GM12892 (cell line): ENCODE results near the gene ETV3.

Experiments used
- DNase-seq: peaks from one replicate; pipeline ENCODE4 v3.0.0; 2011; ENCODE audit not compliant: insufficient read length
- FAIRE-seq: peaks from 2 replicates; lab custom pipeline; 2011; peaks lifted over from hg19 to GRCh38; lab: Jason Lieb, UNC
- POLR2A ChIP-seq: IDR thresholded peaks from 2 replicates; pipeline ENCODE4 v1.6.1; 2011; ENCODE audit warnings: low read depth, low read length, control low read depth
- POLR2AphosphoS5 ChIP-seq: IDR thresholded peaks from 2 replicates; pipeline ENCODE4 v1.6.1; 2011; ENCODE audit warnings: low read depth, low read length, control low read depth
- TAF1 ChIP-seq: IDR thresholded peaks from 2 replicates; pipeline ENCODE4 v1.6.1; 2011; ENCODE audit warnings: low read depth, mild to moderate bottlenecking, control low read depth, low read length, borderline replicate concordance

The ETV3 gene

DNA sequence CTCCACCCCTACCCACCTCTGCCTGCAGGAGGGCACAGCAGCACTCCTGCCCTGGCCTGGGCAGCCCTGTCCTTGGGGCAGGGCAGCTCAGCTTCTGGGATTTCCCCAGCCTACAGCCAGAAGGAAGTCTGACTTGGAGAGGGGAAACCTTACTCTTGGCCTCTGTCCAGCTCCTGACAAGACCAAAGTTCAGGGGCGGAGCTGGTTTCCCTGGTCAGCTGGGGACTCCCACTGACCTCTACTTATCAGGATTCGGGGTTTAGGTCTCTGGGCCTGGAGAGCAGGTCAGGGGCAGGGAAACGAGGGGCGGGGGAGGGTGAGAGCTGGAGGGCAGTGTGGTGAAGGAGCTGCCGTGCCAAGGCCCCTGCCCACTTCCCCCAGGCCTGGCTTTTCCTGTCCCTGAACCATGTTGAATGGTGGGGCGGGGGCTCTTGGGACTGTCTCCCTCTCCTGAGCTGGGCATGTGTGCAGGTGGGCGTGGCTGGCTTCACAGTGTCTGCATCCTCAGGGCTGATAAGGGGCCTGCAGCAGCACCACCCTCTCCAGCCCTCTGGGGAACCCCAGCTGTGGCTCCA is 16.8 kb upstream of the ETV3 start:
- DNase-seq (no peak), FAIRE-seq (no peak)
- TF ChIP-seq TAF1 (no peak), POLR2AphosphoS5 (no peak), POLR2A (no peak)

DNA sequence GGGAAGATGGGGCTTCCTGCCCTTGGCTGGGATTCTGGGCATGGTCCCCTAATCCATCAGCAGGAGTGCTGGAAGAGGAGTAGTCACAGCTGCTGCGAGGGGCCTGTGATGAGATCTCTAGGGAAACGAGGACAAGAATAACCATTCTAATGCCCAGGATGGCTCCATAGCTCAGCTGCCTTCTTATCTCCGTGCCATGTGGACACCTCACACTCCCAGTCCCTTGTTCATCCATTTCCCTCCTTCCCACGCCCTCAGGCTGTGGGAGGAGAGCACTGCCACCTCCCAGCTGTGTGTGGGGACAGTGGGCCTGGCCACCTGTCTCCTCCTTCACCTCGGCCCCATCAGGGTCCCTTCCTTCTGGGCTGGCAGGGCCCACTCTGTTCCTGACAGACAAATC is 16.1 kb upstream of the ETV3 start:
- FAIRE-seq: no peak
- no peak for DNase-seq
- TF ChIP-seq POLR2AphosphoS5 (no peak), POLR2A (no peak), TAF1 (no peak)

DNA sequence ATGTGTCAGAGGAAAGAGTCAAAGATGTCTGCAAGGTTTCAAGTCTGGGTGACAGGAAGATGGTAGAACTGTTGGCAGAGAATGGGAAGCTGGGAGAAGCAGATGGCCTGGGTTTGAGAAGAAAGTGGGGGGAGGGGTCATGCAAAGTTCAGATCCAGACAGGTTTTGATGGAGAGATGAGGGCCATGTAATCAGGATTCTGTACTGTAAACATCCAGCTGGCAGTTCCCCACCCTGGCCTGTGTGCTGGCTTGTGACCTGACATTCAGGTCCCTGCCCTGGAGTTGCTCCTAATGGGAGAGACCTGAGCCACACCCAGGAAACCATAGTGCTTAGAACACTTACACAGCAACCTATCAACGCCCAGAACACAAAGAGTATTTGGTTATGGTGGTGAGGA is 15.6 kb upstream of the ETV3 start:
- FAIRE-seq (no peak), DNase-seq (no peak)
- TF ChIP-seq POLR2AphosphoS5: no peak

DNA sequence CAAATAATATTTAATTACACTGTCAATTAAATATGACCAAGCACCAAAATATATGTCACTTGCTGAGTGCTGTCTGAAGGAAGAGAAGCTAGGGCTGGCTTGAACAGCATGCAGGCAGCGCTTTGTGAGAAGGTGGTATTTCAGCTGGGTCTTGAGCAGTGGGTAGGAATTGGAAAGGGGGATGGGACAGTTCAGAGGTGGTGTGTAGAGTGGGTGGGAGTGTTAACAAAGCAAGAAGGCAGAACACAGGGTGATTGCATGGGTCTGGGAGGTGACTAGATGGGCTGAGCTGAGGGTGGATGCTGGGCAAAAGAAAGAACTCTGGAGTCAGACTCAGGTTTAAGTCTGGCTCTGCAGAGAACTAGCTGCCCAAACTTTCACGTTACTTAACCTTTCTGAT is 14.3 kb upstream of the ETV3 start:
- no peak for FAIRE-seq
- DNase-seq: no peak

DNA sequence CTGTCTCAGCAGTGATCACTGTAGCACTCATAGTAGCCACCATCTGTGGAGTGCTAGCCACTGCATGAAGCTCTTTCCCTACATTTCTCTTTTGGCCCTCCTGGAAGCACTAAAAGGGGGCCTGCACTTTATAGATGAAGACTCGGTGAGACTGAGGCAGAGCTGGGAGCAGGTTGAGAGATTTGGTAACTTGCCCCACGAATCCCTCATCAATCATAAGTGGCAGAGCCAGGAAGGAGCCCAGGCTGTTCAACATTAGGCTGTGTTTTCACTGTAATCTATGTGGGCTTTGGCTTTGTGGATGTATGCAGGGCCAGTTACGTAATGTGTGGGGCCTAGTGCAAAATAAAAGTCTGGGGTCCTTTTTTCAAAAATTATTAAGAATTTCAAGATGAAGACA is 13.3 kb upstream of the ETV3 start:
- TF ChIP-seq POLR2AphosphoS5: no peak
- TF ChIP-seq TAF1: no peak
- no peak for TF ChIP-seq POLR2A
- no peak for FAIRE-seq
- no peak for DNase-seq

More for the DNA sequence above, 14.3 kb upstream of the ETV3 start:
- TF ChIP-seq POLR2AphosphoS5 (no peak), TAF1 (no peak), POLR2A (no peak)

DNA sequence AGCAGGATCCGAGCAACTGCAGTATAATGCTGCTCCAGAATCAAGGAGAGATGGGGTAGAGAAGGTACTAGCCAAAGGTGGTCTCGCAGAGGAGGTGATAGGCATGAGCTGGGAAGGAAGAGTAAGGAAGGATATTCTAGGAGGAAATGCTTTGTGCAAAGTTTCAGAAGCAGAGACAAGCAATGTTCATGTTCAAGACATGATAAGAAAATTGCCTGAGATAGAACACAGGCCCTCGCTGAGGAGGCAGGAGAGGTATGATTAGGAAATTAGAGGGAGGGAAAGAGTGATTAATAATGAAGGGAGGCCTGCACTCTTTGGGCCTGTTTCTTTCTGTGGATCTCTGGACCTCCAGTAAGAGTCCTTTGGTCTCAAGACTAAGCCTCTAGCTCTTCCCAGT is 12.9 kb upstream of the ETV3 start:
- DNase-seq: no peak
- TF ChIP-seq TAF1 (no peak), POLR2AphosphoS5 (no peak), POLR2A (no peak)
- FAIRE-seq: no peak

DNA sequence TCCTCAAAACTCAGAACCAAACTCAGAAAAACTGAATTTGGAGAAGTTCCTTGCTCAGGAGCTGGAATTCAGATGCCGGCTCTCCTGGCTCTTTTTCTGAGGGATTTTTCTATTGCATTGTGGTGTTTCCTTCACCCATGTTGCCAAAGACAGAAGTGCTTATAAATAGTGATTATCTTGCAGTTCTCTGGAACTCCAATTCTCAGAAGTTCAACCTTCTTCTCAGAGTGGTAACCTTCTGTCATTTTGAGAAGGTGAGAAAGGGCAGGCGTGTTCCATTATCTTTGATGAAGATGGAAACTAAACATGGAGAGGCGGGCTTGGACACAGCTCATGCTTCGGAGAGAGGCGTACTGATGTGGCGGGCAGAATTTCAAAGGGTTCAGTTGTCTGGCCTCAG is 12.4 kb upstream of the ETV3 start:
- DNase-seq (no peak), FAIRE-seq (no peak)
- TF ChIP-seq POLR2AphosphoS5 (no peak), POLR2A (no peak), TAF1 (no peak)

DNA sequence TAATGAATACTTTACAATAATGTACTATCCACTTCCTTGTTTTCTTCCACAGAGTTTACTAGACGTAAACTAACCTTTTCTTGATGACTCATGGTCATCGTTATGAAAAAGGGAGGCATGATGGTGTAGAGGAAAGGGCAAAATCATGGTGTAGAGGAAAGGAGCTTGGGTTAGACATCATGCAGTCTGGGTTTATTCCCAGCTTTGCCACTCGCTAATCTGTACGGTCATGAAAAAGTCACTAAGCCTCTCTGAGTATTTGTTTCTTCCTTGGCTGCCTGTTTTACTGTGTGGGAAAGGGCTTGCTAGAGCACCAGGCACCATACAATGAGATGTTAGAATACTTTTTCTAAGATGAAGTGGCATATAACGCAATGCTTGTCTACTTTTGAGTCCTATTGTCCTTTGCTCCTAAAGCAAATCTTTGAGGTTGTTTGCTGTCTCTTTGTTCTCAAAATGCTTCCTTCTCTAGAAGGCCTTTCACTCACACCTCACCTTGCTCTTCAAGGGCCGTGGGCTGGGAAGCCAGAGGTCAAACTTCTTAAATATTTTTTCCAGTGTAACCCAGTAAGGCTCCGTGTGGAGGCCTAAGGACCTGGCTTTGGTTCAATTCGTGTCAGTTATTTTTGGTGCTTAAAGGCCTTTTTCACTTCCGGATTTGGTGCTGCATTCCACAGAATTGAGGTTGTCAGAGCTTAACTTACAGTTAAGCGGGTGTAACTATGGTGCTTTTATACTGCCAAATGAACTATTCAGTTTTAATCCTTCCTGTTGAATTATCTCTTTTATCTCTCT is 9.9 kb upstream of the ETV3 start:
- FAIRE-seq (no peak), DNase-seq (no peak)
- no peak for TF ChIP-seq TAF1
- no peak for TF ChIP-seq POLR2AphosphoS5
- TF ChIP-seq POLR2A: no peak

DNA sequence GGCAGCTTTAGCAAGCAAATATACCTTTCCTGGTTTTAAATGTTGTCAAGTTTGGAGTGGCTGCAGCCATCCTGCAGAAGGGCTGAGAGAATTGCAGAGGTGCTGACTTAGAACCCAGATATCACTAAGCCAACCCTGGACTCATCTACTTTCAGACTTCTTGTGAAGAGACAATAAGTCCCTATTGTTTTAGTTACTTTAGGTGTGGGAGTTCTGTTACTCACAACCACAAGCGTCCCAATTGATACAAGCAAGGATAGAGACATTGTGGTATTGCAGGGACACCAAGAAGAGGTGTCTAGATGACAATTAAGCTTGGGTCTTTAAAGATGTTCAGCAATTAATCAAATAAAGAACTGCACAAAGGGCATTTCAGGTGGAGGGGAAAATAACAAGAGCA is 8.8 kb upstream of the ETV3 start:
- no peak for FAIRE-seq

DNA sequence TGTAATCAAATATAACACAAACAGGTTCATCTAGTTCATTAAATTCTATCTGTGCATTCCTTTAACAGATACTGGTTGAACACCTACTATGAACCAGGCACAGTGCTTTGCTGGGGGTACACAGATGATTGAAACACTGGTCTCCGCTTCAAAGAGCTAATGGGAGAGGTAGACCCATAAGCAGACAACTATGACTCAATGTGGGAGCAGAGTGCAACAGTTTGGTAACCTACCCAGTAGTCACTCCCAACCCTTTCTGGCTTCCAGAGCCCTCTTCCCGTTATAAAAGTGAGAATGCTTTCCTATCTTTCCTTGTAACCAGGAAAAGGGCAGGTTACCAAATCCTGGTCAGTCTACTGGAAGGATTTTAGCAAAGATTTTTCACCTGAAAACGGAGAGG is 8.0 kb upstream of the ETV3 start:
- FAIRE-seq: no peak
- TF ChIP-seq TAF1: no peak
- no peak for TF ChIP-seq POLR2AphosphoS5

More for the DNA sequence above, 8.8 kb upstream of the ETV3 start:
- TF ChIP-seq TAF1: no peak
- no peak for TF ChIP-seq POLR2AphosphoS5
- TF ChIP-seq POLR2A: no peak
- no peak for DNase-seq

DNA sequence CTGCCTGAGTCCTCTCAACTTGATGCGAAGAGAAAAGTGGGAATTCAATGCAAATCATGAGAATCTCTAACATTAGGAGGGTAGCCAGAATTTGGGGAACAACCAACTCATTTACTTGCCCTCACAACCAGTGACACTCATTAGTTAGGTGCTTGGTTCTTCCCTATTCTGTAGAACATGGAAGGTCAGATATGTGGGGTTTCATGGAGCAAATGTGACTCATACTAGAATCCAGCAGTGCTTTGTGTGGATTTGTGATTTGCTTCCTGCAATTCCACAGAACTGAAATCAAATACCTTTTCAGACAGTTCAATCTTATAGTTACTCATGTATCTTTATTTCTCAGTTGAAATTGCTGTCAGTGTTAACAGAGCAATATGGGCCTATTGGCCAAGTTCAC is 6.9 kb upstream of the ETV3 start:
- DNase-seq (no peak), FAIRE-seq (no peak)
- TF ChIP-seq POLR2A: no peak

More for the DNA sequence above, 8.0 kb upstream of the ETV3 start:
- no peak for DNase-seq

DNA sequence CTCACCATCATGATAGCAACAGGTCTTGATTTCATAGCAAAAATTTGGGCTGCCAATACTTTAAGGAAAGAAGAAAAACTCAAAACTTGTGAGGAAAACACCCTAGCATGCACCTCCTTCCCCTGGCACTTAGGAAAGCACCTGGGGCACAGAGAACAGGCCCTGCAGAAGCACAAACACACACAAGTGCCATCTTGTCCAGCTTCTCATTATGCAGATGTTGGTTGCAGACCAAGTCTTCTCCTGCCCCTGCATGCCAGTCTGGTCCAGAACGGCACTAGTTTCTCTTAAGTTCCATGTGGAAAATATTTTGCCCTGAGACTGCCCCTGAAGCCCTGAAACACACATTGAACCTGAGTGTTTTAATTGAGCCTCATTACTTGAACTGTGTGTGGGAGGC is 6.3 kb upstream of the ETV3 start:
- TF ChIP-seq TAF1: no peak
- no peak for TF ChIP-seq POLR2AphosphoS5
- no peak for TF ChIP-seq POLR2A
- no peak for FAIRE-seq
- no peak for DNase-seq
